DMS153 treated with DMSO at 0.1 percent for 48 hours (cell line): ENCODE data around the gene HMGN1.
"Not testable (repeated sequence)": the region's sequence is repeated elsewhere in the genome, so short reads cannot be mapped to it uniquely, and the experiment has no call there.

Experiments used
- DNase-seq: peaks from one replicate; lab custom pipeline; 2025; ENCODE audit not compliant: unreplicated experiment; lab: John Stamatoyannopoulos, UW

Gene HMGN1

GRCh38 chr21:39348355-39349210, at the start of gene HMGN1:
Gene HMGN1, minus strand, starts transcription at chr21:39349088. Its CDS starts 171 bp downstream, at chr21:39348917.
- peak; percentile 82 for DNase-seq

GRCh38 chr21:39397646-39398385, 48.9 kb upstream of the HMGN1 start:
- DNase-seq = no peak

GRCh38 chr21:39392981-39393380, 44.1 kb upstream of the HMGN1 start:
- DNase-seq = no peak

- no peak for DNase-seq
Observed at GRCh38 chr21:39390212-39390765, 41.4 kb upstream of the HMGN1 start.

GRCh38 chr21:39388811-39389155, 39.9 kb upstream of the HMGN1 start:
- no peak for DNase-seq

- DNase-seq = peak; percentile 44
Observed at GRCh38 chr21:39388038-39388810, 39.3 kb upstream of the HMGN1 start.

GRCh38 chr21:39387461-39388037, 38.7 kb upstream of the HMGN1 start:
- DNase-seq = no peak

GRCh38 chr21:39386899-39387298, 38.0 kb upstream of the HMGN1 start:
- no peak for DNase-seq

- DNase-seq = no peak
Observed at GRCh38 chr21:39386194-39386593, 37.3 kb upstream of the HMGN1 start.

GRCh38 chr21:39385299-39386145, 36.6 kb upstream of the HMGN1 start:
- DNase-seq = peak; percentile 64

- no peak for DNase-seq
Observed at GRCh38 chr21:39384674-39385298, 35.9 kb upstream of the HMGN1 start.

GRCh38 chr21:39382096-39382495, 33.2 kb upstream of the HMGN1 start:
- DNase-seq = not testable (repeated sequence)

- no peak for DNase-seq
Observed at GRCh38 chr21:39381009-39381408, 32.1 kb upstream of the HMGN1 start.

GRCh38 chr21:39379986-39380891, 31.4 kb upstream of the HMGN1 start:
- peak; percentile 88 for DNase-seq

GRCh38 chr21:39377444-39378050, 28.7 kb upstream of the HMGN1 start:
- peak; percentile 25 for DNase-seq

GRCh38 chr21:39375446-39375845, 26.6 kb upstream of the HMGN1 start:
- no peak for DNase-seq

- DNase-seq = no peak
Observed at GRCh38 chr21:39374046-39374445, 25.2 kb upstream of the HMGN1 start.

- peak; percentile 4 for DNase-seq
Observed at GRCh38 chr21:39373634-39374033, 24.7 kb upstream of the HMGN1 start.
